ENCODE data around the gene EIF3F. TPM values are rescaled to one million over a fixed set of nuclear protein-coding genes. Genes with fewer than 3 reads are reported as not detected.

Gene EIF3F
- total RNA-seq, 1 donor from 2014 or later: 327 TPM

GRCh38 chr11:7994581-7995278 lies 7.6 kb downstream of the EIF3F start:
- DNase-seq (ENCODE audit: extremely low spot score, unreplicated experiment): no peak
- no peaks in the 10 kb centered on the region for H3K27me3 Mint-ChIP-seq (ENCODE audit: unreplicated experiment)
- peaks cover 59% of the 10 kb centered on the region for H3K36me3 Mint-ChIP-seq (ENCODE audit: unreplicated experiment)
- H3K4me1 Mint-ChIP-seq (ENCODE audit: unreplicated experiment): peaks cover 4% of the 10 kb centered on the region
- H3K27ac Mint-ChIP-seq (ENCODE audit: unreplicated experiment): no peak overlapping the region
- H3K4me3 Mint-ChIP-seq (ENCODE audit: unreplicated experiment): no peak overlapping the region
- no peak for TF ChIP-seq CTCF (IDR thresholded peaks at IDR 0.05)
- no peaks in the 10 kb centered on the region for H3K9me3 Mint-ChIP-seq (ENCODE audit: unreplicated experiment)

GRCh38 chr11:7999795-8000194 lies 12.7 kb downstream of the EIF3F start:
- H3K4me3 Mint-ChIP-seq (ENCODE audit: unreplicated experiment): no peak overlapping the region
- H3K27me3 Mint-ChIP-seq (ENCODE audit: unreplicated experiment): no peaks in the 10 kb centered on the region
- DNase-seq (ENCODE audit: extremely low spot score, unreplicated experiment): peak; percentile 51
- H3K27ac Mint-ChIP-seq (ENCODE audit: unreplicated experiment): no peak overlapping the region
- peaks cover 34% of the 10 kb centered on the region for H3K36me3 Mint-ChIP-seq (ENCODE audit: unreplicated experiment)
- no peaks in the 10 kb centered on the region for H3K4me1 Mint-ChIP-seq (ENCODE audit: unreplicated experiment)
- TF ChIP-seq CTCF (IDR thresholded peaks at IDR 0.05): no peak
- H3K9me3 Mint-ChIP-seq (ENCODE audit: unreplicated experiment): no peaks in the 10 kb centered on the region

GRCh38 chr11:8000390-8000789 lies 13.3 kb downstream of the EIF3F start:
- Mint-ChIP-seq H3K27ac (ENCODE audit: unreplicated experiment) (no peak overlapping the region), H3K36me3 (ENCODE audit: unreplicated experiment) (peaks cover 28% of the 10 kb centered on the region), H3K9me3 (ENCODE audit: unreplicated experiment) (no peaks in the 10 kb centered on the region), H3K4me1 (ENCODE audit: unreplicated experiment) (no peaks in the 10 kb centered on the region), H3K4me3 (ENCODE audit: unreplicated experiment) (no peak overlapping the region), H3K27me3 (ENCODE audit: unreplicated experiment) (no peaks in the 10 kb centered on the region)
- TF ChIP-seq CTCF (IDR thresholded peaks at IDR 0.05): no peak
- no peak for DNase-seq (ENCODE audit: extremely low spot score, unreplicated experiment)

- TF ChIP-seq CTCF (IDR thresholded peaks at IDR 0.05): no peak
- Mint-ChIP-seq H3K27ac (ENCODE audit: unreplicated experiment) (no peak overlapping the region), H3K9me3 (ENCODE audit: unreplicated experiment) (no peaks in the 10 kb centered on the region), H3K4me3 (ENCODE audit: unreplicated experiment) (no peak overlapping the region), H3K36me3 (ENCODE audit: unreplicated experiment) (peaks cover 6% of the 10 kb centered on the region), H3K4me1 (ENCODE audit: unreplicated experiment) (no peaks in the 10 kb centered on the region), H3K27me3 (ENCODE audit: unreplicated experiment) (no peaks in the 10 kb centered on the region)
- DNase-seq (ENCODE audit: extremely low spot score, unreplicated experiment): peak; percentile 48
Measured at GRCh38 chr11:8002676-8003075, 15.5 kb downstream of the EIF3F start.

- Mint-ChIP-seq H3K27ac (ENCODE audit: unreplicated experiment) (no peak overlapping the region), H3K36me3 (ENCODE audit: unreplicated experiment) (peaks cover 5% of the 10 kb centered on the region), H3K27me3 (ENCODE audit: unreplicated experiment) (no peaks in the 10 kb centered on the region), H3K9me3 (ENCODE audit: unreplicated experiment) (no peaks in the 10 kb centered on the region), H3K4me1 (ENCODE audit: unreplicated experiment) (no peaks in the 10 kb centered on the region), H3K4me3 (ENCODE audit: unreplicated experiment) (no peak overlapping the region)
- no peak for TF ChIP-seq CTCF (IDR thresholded peaks at IDR 0.05)
- DNase-seq (ENCODE audit: extremely low spot score, unreplicated experiment): peak; percentile 73
Measured at GRCh38 chr11:8003187-8003586, 16.1 kb downstream of the EIF3F start.

Measured in osteocyte (in vitro differentiated cells).